ENCODE results near the gene SAMD4B.

The SAMD4B gene

DNA sequence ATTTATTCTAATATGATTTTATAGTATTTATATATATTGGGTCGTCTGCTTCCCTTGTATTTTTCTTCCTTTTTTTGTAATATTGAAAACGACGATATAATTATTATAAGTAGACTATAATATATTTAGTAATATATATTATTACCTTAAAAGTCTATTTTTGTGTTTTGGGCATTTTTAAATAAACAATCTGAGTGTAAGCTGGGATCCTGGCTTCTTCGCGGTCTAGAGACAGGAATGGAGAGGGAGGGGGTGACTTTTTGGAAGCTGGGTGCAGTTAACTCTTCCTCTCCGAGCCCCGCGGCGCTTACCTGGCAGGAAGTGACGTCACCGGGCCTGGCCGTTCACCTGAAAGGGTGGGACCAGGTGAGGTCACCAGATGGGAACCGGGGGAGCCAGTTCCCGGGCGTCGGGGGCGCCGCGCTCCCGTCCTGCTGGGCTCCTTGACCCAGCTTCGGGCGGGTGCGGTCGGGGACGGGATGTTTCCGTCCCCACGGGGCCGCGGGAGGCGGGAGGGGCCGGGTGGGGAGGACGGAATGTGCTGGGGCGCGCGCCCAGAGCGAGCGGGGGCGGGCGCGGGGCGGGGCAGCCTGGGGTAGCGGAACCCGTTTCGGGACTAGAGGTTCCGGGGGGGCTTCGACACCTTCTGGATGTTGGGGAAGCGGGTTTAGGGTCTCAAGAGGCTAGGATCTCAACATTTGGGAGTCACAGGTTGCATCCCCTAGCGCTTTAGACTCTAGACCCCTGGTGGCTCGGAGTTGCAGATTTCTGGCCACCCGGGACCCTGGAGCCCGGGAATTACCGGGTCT is 67.2 kb downstream of the SAMD4B start:
- peak overlapping the region; percentile 92 to 96 for H3K4me3 ChIP-seq (replicated peaks in 1 of 2; ENCODE audit: low read depth in 2 of 2, low read length in 2 of 2)
- peak; percentile 76 to 93 for DNase-seq (ENCODE audit: low read depth in 2 of 2)
- TF ChIP-seq, protein P1, sequence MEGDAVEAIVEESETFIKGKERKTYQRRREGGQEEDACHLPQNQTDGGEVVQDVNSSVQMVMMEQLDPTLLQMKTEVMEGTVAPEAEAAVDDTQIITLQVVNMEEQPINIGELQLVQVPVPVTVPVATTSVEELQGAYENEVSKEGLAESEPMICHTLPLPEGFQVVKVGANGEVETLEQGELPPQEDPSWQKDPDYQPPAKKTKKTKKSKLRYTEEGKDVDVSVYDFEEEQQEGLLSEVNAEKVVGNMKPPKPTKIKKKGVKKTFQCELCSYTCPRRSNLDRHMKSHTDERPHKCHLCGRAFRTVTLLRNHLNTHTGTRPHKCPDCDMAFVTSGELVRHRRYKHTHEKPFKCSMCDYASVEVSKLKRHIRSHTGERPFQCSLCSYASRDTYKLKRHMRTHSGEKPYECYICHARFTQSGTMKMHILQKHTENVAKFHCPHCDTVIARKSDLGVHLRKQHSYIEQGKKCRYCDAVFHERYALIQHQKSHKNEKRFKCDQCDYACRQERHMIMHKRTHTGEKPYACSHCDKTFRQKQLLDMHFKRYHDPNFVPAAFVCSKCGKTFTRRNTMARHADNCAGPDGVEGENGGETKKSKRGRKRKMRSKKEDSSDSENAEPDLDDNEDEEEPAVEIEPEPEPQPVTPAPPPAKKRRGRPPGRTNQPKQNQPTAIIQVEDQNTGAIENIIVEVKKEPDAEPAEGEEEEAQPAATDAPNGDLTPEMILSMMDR (IDR thresholded peaks at IDR 0.05; ENCODE audit: low read depth, low read length) = no peak

DNA sequence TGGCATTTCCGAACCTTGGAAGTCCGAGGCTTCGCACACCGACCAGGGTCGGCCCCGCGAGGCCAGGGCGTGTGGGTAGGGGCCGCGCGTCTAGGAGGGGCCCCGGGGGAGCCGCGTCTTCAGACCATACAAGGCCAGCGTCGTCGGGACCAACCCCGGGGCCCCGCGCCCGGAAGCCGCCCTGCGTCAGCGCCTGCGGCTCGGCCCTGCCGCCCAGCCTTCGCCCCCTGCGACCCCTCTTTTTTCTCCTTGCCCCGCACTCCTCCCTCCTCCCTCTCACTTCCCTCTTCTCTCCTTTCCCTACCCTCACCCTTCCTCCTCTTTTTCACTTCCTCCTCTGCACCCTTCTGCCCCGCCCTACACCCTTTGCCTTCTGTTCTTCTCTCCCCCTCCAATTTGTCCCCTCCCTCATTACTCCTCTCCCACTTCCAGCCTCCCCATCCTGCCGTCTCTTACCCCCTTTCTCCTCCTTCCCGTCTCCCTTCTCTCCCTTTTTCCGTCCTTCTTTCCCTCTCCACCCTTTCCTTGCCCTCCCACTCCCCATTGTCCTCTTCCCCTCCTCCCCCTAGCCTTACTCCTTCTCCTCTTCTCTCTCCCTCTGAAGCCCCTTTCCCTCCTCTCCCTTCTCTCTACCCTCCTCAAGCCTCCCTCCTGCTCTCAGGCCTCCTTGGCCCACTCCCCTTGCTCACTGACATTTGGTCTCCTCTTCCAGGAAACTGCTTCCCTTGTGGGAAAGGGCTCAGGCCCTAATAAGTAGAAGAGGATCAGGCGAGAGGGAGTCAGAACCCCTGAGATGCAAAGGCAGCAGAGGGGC is 68.0 kb downstream of the SAMD4B start:
- TF ChIP-seq, protein P1 (IDR thresholded peaks at IDR 0.05; ENCODE audit: low read depth, low read length) = no peak
- DNase-seq (ENCODE audit: low read depth in 2 of 2) = peak in 1 of 2 donors; percentile 74
- H3K4me3 ChIP-seq (replicated peaks in 1 of 2; ENCODE audit: low read depth in 2 of 2, low read length in 2 of 2) = peak overlapping the region; percentile 92 to 96

DNA sequence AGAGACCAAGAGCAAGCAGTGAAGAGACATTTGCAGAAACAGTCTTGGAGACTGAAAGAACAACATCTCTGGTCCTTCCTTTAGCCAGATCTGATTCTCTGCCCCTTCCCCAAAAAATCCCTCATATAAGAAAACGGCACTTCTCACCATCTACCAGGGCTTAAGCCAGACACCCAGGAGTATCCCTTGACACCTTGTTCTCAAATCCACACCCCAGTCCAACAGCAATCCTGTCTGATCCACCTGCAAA is 68.5 kb downstream of the SAMD4B start:
- H3K4me3 ChIP-seq (replicated peaks in 1 of 2; ENCODE audit: low read depth in 2 of 2, low read length in 2 of 2) = no peak overlapping the region
- no peak for DNase-seq (ENCODE audit: low read depth in 2 of 2)
- TF ChIP-seq, protein P1 (IDR thresholded peaks at IDR 0.05; ENCODE audit: low read depth, low read length) = no peak

DNA sequence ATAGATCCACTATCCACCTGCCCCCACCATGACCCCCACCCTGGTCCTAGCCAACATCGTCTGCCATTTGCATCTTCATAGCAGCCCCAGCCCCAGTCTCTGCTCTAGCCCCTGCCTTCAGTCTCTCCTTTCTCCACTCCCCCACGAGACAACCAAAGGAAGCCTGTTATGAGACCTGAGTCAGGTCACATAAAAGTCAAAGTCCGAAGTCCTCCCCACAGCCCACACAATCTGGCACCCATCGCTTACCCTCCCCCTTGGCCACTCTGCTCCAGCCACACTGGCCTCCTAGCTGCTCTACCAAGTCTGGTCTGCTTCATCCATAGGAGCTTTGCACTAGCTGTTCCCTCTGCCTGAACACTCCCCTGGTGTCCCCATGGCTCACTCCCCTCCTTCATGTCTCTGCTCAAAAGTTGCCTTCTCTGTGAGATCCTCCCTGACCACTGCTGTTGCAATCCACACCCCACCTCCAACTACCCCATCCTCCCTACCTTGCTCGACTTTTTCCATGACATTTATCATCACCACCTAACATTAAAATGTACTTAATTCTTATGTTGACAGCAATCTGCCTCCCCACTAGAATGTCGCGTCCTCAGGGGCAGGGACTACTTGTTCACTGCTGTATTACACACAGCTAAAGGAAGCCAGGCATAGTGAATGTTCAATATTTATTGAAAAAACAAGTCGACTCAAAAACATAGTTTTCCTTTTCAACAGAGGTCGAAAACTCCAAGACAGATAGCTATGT is 69.0 kb downstream of the SAMD4B start:
- DNase-seq (ENCODE audit: low read depth in 2 of 2) = peak in 1 of 2 donors; percentile 89
- no peak overlapping the region for H3K4me3 ChIP-seq (replicated peaks in 1 of 2; ENCODE audit: low read depth in 2 of 2, low read length in 2 of 2)
- TF ChIP-seq, protein P1 (IDR thresholded peaks at IDR 0.05; ENCODE audit: low read depth, low read length) = no peak

DNA sequence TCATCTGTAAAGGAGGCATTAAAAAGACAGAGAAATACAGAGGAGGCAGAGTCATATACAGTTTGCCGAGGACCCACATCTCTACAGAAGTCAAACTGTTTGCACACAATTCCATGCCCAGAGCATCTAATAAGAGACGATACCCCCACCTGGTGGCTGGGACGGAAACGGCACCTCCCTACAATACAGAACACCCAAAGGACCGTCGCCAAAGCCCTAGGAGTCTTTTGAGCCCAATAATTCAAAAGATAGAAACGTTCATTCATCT is 69.5 kb downstream of the SAMD4B start:
- peak; percentile 96 for DNase-seq (ENCODE audit: low read depth in 2 of 2)
- TF ChIP-seq, protein P1 (IDR thresholded peaks at IDR 0.05; ENCODE audit: low read depth, low read length) = peak; percentile 93
- peak overlapping the region; percentile 8 to 30 for H3K4me3 ChIP-seq (replicated peaks in 1 of 2; ENCODE audit: low read depth in 2 of 2, low read length in 2 of 2)

DNA sequence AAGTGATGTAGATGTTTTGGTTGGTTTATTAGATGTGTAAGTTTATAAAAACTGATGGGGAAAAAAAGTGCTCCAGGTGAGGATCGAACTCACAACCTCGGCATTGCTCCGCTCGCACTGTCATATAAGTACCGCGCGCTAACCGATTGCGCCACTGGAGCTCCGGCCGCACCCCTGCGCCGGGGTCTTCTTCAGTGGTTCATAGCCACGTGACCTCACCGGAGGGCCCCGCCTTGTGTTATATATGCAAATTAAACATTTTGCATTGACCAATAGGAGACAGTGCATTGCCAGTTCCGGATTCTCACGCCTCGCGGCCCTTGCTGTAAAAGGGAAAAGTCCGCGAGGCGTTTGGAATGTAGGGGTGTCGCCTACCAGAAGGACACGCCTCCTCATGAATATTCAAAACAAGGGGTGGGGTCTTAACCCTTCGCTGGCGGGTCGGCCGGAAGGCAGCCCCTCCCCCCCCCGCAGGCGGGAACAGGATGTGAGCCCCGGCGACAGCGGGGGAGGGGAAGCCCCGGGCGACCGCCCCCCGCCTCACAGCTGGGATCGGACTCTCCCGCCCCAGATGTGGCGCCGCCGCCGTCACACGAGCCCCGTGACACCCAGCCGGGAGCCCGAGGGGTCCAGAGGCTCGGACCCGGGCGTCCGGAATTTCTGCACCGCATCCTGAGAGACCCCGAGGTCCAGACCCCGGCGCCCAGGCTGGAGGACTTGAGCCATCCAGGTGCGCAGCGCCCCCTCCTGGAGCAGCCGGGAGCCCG is 70.1 kb downstream of the SAMD4B start, which contains the start of gene PLEKHG2:
Gene PLEKHG2, plus strand, starts transcription at position 570 of the 767 bp plus-strand sequence. CDS start 1,418 bp downstream, outside the sequence.
- TF ChIP-seq, protein P1 (IDR thresholded peaks at IDR 0.05; ENCODE audit: low read depth, low read length) = peak; percentile 78
- peak; percentile 100 for DNase-seq (ENCODE audit: low read depth in 2 of 2)
- peak within 1 kb of the TSS; percentile 84 to 87 for H3K4me3 ChIP-seq (replicated peaks in 1 of 2; ENCODE audit: low read depth in 2 of 2, low read length in 2 of 2)
